Measurements from ENCODE around the gene IDH3A.

DNA sequence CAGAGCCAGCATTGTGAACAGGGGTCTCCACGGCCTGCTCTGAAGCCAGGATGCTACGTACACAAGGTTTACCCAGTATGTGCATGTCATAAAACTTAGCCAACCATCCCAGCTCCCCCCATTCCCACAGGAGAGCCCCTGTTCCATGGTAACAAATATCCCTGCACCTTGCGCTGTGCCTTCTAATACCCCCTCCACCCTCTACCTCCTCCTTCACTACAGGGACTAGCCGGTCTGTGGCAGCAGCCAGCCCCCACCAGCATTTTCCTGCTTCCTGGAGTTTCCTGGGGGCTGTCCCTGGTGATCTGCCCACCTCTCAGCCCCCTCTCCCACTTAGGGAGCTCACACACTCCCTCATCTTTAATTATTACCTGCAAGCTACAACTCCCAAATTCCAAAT, 64.8 kb downstream of the IDH3A start:
- TF ChIP-seq, protein P1, sequence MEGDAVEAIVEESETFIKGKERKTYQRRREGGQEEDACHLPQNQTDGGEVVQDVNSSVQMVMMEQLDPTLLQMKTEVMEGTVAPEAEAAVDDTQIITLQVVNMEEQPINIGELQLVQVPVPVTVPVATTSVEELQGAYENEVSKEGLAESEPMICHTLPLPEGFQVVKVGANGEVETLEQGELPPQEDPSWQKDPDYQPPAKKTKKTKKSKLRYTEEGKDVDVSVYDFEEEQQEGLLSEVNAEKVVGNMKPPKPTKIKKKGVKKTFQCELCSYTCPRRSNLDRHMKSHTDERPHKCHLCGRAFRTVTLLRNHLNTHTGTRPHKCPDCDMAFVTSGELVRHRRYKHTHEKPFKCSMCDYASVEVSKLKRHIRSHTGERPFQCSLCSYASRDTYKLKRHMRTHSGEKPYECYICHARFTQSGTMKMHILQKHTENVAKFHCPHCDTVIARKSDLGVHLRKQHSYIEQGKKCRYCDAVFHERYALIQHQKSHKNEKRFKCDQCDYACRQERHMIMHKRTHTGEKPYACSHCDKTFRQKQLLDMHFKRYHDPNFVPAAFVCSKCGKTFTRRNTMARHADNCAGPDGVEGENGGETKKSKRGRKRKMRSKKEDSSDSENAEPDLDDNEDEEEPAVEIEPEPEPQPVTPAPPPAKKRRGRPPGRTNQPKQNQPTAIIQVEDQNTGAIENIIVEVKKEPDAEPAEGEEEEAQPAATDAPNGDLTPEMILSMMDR (IDR thresholded peaks at IDR 0.05): no peak
- no peak for TF ChIP-seq ZFX (IDR thresholded peaks at IDR 0.05; ENCODE audit: borderline replicate concordance)
